ENCODE data around the gene SMC1A. TPM values are rescaled to one million over a fixed set of nuclear protein-coding genes. Genes with fewer than 3 reads are reported as not detected.

The SMC1A gene
- total RNA-seq, 1 experiment from 2014 or later: 89.3 TPM

GRCh38 chrX:53438174-53438831 lies 15.8 kb upstream of the SMC1A start:
- Mint-ChIP-seq H3K36me3 (no peaks in the 10 kb centered on the region), H3K27ac (no peak overlapping the region), H3K27me3 (ENCODE audit: low read depth) (peaks cover 21% of the 10 kb centered on the region), H3K9me3 (no peaks in the 10 kb centered on the region), H3K4me1 (peaks cover 9% of the 10 kb centered on the region), H3K4me3 (no peak overlapping the region)
- ATAC-seq (no peak), DNase-seq (ENCODE audit: low spot score) (no peak)
- CTCF ChIA-PET: interaction anchor here (1.1 to 1.9 kb wide), 2 partner anchors 124 to 125 kb away, joined by 3 to 5 read pairs; no protein-coding TSS in a partner anchor
- TF ChIP-seq FOXP4 (CRISPR knock-in tag; IDR thresholded peaks at IDR 0.05): no peak
- no peak for TF ChIP-seq ZNF138 (CRISPR knock-in tag; conservative IDR thresholded peaks at IDR 0.05)
- no peak for TF ChIP-seq EMX1 (CRISPR knock-in tag; IDR thresholded peaks at IDR 0.05)
- TF ChIP-seq, protein P1, sequence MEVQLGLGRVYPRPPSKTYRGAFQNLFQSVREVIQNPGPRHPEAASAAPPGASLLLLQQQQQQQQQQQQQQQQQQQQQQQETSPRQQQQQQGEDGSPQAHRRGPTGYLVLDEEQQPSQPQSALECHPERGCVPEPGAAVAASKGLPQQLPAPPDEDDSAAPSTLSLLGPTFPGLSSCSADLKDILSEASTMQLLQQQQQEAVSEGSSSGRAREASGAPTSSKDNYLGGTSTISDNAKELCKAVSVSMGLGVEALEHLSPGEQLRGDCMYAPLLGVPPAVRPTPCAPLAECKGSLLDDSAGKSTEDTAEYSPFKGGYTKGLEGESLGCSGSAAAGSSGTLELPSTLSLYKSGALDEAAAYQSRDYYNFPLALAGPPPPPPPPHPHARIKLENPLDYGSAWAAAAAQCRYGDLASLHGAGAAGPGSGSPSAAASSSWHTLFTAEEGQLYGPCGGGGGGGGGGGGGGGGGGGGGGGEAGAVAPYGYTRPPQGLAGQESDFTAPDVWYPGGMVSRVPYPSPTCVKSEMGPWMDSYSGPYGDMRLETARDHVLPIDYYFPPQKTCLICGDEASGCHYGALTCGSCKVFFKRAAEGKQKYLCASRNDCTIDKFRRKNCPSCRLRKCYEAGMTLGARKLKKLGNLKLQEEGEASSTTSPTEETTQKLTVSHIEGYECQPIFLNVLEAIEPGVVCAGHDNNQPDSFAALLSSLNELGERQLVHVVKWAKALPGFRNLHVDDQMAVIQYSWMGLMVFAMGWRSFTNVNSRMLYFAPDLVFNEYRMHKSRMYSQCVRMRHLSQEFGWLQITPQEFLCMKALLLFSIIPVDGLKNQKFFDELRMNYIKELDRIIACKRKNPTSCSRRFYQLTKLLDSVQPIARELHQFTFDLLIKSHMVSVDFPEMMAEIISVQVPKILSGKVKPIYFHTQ (CRISPR knock-in tag; IDR thresholded peaks at IDR 0.05): no peak
- no peak for TF ChIP-seq CREB1 (CRISPR knock-in tag; IDR thresholded peaks at IDR 0.05)
- no peak for TF ChIP-seq SMAD4 (CRISPR knock-in tag; IDR thresholded peaks at IDR 0.05)
- TF ChIP-seq ELF4 (CRISPR knock-in tag; IDR thresholded peaks at IDR 0.05; ENCODE audit: low read depth): no peak
- no peak for TF ChIP-seq ZSCAN18 (CRISPR knock-in tag; IDR thresholded peaks at IDR 0.05)
- TF ChIP-seq ERG (CRISPR knock-in tag; IDR thresholded peaks at IDR 0.05): no peak
- TF ChIP-seq MLX (CRISPR knock-in tag; IDR thresholded peaks at IDR 0.05): no peak
- TF ChIP-seq ATF3 (CRISPR knock-in tag; conservative IDR thresholded peaks at IDR 0.05): no peak
- TF ChIP-seq, protein P2, sequence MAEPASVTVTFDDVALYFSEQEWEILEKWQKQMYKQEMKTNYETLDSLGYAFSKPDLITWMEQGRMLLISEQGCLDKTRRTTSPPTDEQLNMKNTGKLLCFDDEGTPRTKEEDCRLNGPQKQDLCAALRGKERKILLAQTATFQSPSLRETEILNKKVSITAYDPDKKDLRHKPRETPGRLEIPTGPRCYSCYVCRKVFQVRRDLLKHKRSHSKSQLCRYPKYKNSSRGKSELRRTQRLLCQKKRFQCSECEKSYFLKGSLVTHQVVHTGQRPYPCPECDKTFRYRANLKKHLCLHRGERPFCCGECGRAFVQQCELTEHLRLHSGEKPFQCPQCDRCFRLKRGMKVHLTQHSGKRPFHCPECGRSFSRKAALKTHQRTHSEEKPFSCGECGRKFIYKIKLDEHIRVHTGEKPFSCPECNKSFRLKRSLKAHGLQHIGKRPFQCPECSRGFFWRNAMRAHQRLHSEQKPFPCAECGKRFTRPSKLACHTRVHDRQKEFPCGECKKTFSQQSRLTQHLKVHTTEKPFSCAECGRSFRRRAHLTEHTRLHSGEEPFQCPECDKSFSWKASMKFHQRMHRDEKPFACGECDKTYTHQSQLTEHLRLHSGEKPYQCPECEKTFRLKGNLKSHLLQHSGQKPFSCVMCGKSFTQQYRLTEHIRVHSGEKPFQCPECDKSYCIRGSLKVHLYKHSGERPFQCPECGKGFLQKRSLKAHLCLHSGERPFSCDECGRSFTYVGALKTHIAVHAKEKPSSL (CRISPR knock-in tag; conservative IDR thresholded peaks at IDR 0.05): no peak
- TF ChIP-seq KAT7 (CRISPR knock-in tag; IDR thresholded peaks at IDR 0.05; ENCODE audit: borderline replicate concordance): no peak
- POLR2A ChIA-PET: no interaction called here

Data from WTC11 (cell line).